HL-60 (cell line): ENCODE results near the gene LRRC52.

Experiments
- POLR2AphosphoS5 ChIP-seq: IDR thresholded peaks from 2 replicates; pipeline ENCODE4 v1.6.1; 2012; ENCODE audit warnings: low read depth
- TF ChIP-seq, protein P1 (sequence below): IDR thresholded peaks from 2 replicates; pipeline ENCODE4 v1.6.1; 2012; ENCODE audit warnings: low read depth; ENCODE audit not compliant: insufficient replicate concordance
- TF ChIP-seq, protein P2 (sequence below): IDR thresholded peaks from one replicate; pipeline ENCODE4 v1.5.1; 2011; ENCODE audit warnings: low read length, control low read depth, inconsistent platforms; ENCODE audit not compliant: insufficient read depth

DNA sequence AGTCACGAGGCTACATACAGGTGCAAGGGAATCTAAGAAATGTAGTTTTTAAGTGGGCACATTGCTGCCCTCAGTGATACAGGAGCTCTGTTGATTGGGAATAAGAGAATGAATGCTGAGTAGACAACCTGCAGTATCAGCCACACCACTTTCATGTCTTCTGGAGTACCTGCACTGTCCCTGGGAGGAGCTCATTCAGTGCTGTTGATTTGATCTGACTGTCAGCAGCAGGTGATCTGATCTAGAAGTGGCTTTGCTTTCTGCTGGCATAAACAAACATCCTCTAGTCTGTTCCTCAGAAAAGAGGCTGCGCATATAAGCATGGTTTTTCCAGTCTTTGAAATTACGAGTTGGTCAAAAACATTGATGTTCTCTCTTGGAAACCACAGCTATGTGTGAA, 35.5 kb upstream of the LRRC52 start:
- TF ChIP-seq, protein P1, sequence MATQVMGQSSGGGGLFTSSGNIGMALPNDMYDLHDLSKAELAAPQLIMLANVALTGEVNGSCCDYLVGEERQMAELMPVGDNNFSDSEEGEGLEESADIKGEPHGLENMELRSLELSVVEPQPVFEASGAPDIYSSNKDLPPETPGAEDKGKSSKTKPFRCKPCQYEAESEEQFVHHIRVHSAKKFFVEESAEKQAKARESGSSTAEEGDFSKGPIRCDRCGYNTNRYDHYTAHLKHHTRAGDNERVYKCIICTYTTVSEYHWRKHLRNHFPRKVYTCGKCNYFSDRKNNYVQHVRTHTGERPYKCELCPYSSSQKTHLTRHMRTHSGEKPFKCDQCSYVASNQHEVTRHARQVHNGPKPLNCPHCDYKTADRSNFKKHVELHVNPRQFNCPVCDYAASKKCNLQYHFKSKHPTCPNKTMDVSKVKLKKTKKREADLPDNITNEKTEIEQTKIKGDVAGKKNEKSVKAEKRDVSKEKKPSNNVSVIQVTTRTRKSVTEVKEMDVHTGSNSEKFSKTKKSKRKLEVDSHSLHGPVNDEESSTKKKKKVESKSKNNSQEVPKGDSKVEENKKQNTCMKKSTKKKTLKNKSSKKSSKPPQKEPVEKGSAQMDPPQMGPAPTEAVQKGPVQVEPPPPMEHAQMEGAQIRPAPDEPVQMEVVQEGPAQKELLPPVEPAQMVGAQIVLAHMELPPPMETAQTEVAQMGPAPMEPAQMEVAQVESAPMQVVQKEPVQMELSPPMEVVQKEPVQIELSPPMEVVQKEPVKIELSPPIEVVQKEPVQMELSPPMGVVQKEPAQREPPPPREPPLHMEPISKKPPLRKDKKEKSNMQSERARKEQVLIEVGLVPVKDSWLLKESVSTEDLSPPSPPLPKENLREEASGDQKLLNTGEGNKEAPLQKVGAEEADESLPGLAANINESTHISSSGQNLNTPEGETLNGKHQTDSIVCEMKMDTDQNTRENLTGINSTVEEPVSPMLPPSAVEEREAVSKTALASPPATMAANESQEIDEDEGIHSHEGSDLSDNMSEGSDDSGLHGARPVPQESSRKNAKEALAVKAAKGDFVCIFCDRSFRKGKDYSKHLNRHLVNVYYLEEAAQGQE: no peak
- TF ChIP-seq, protein P2, sequence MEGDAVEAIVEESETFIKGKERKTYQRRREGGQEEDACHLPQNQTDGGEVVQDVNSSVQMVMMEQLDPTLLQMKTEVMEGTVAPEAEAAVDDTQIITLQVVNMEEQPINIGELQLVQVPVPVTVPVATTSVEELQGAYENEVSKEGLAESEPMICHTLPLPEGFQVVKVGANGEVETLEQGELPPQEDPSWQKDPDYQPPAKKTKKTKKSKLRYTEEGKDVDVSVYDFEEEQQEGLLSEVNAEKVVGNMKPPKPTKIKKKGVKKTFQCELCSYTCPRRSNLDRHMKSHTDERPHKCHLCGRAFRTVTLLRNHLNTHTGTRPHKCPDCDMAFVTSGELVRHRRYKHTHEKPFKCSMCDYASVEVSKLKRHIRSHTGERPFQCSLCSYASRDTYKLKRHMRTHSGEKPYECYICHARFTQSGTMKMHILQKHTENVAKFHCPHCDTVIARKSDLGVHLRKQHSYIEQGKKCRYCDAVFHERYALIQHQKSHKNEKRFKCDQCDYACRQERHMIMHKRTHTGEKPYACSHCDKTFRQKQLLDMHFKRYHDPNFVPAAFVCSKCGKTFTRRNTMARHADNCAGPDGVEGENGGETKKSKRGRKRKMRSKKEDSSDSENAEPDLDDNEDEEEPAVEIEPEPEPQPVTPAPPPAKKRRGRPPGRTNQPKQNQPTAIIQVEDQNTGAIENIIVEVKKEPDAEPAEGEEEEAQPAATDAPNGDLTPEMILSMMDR: no peak
- TF ChIP-seq POLR2AphosphoS5: no peak
